Left lung (tissue), 10 donors: ENCODE data around the gene LRRC10B. TPM values are rescaled to one million over a fixed set of nuclear protein-coding genes. Genes with fewer than 3 reads are reported as not detected.
A peak's percentile ranks its signal among the peaks of the same experiment; 100 is the strongest.

Experiments used
- ATAC-seq: fragments of 200-7000 bp; cut with Tn5 transposase; one replicate; pipeline ENCODE4 v1.9.1; 2020; ENCODE audit warnings: moderate library complexity
- DNase-seq, 4 donors: peaks; one replicate each; pipeline ENCODE4 v3.0.0-alpha.2; 2013 to 2020
- H3K27ac ChIP-seq, 2 donors: fragments of 200-600 bp; sonication (generic) in 1 of 2; one replicate each; pipeline versions ENCODE4 v1.5.0 to v1.8.0; 2020 to 2021
- H3K27me3 ChIP-seq, 2 donors: fragments of 200-600 bp; sonication (generic) in 1 of 2; one replicate each; pipeline versions ENCODE4 v1.5.0 to v1.8.0; 2020 to 2021
- H3K36me3 ChIP-seq, 2 donors: fragments of 200-600 bp; sonication (generic) in 1 of 2; one replicate each; pipeline versions ENCODE4 v1.5.0 to v1.8.0; 2020 to 2021
- H3K4me1 ChIP-seq, 2 donors: fragments of 200-600 bp; one replicate each; pipeline ENCODE4 v1.8.0; 2021
- H3K4me3 ChIP-seq, 2 donors: fragments of 200-600 bp; sonication (generic) in 1 of 2; one replicate each; pipeline versions ENCODE4 v1.5.0 to v1.8.0; 2020 to 2021; ENCODE audit warnings: mild to moderate bottlenecking in 1 of 2
- H3K9me3 ChIP-seq, 2 donors: fragments of 200-600 bp; sonication (generic) in 1 of 2; one replicate each; pipeline versions ENCODE4 v1.5.0 to v1.8.0; 2020 to 2021
- intact Hi-C, 2 donors: fragments of 100-400 bp; cut with DNase I; formaldehyde crosslinking; loops; one replicate each; pipeline versions ENCODE4 v1.11.2 to v1.14.2; 2022
- polyA plus RNA-seq, 6 donors: library from polyadenylated mRNA; unstranded; fragments of 120-200 nt; gene quantifications; one replicate each; pipeline ENCODE4 v1.2.1, GENCODE V29; 2013; ENCODE audit not compliant: insufficient read length in 6 of 6
- total RNA-seq, 2 donors: library from RNA; stranded (reverse); fragmentation: NEBNext Ultra II Directional; extraction: Animal tissue kit (Norgen Biotek cat#: 25700); gene quantifications; one replicate each; pipeline ENCODE4 v1.2.1, GENCODE V29; 2021
- TF ChIP-seq, protein P1 (sequence below), 2 donors: fragments of 200-600 bp; sonication (generic) in 1 of 2; IDR thresholded peaks; one replicate each; pipeline versions ENCODE4 v1.5.0 to v1.8.0; 2021; ENCODE audit warnings: antibody characterized with exemption in 2 of 2
- donor health status: DM: no; HTN: yes; CAD: no.
- donor health status: DM: no; HTN: no; CAD: no.

The LRRC10B gene
- total and polyA plus RNA-seq, 8 donors = 0.29 to 5.5 (median 1.9) TPM

DNA sequence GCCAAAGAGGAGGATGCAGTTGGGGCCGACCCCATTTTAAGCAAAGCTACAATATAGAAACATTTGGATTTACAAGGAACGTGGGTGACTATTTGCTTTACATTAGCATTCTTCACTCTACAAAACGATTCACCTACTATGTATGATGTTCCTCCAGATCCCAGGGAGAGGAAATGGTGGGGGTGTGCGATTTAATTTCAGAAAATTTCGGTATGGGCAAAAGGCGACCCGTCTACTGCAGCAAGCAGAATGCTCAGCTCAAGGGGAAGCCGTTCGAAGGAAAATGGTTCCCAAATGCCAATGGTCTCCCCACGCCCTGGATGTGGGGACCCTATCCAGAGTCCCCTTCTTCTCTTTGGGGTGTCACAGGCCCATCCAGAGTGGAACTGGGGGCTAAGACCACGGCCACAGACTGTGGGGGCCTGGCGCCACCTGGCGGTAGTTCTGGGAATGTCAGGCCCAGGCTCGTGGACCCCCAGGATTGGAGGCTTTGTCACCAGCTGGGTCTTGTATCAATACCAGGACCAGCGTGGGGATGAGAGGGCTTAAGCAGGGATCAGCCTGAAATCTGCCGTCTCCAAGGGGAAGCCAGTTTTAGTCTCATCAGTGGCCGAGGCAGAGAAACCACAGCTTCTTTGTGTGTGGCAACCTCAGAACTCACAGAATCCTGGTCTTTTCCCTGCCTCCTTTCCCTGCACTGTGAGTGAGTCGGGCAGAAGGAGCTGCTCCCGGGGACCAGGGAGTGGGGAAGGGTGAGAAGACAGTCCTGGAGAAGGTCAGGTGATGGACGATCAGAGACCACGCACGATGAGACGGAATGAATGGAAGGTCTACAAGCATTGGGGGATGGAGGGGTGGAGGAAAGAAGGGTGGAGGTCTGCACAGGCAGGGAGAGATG lies 8.4 kb downstream of the LRRC10B start:
- peaks cover 2 to 4% of the 10 kb centered on the region in 2 donors for H3K4me1 ChIP-seq
- no peak overlapping the region for H3K27ac ChIP-seq
- H3K27me3 ChIP-seq = peaks cover 0 to 21% of the 10 kb centered on the region in 2 donors
- ATAC-seq (peak; percentile 70), DNase-seq (no peak)
- TF ChIP-seq, protein P1, sequence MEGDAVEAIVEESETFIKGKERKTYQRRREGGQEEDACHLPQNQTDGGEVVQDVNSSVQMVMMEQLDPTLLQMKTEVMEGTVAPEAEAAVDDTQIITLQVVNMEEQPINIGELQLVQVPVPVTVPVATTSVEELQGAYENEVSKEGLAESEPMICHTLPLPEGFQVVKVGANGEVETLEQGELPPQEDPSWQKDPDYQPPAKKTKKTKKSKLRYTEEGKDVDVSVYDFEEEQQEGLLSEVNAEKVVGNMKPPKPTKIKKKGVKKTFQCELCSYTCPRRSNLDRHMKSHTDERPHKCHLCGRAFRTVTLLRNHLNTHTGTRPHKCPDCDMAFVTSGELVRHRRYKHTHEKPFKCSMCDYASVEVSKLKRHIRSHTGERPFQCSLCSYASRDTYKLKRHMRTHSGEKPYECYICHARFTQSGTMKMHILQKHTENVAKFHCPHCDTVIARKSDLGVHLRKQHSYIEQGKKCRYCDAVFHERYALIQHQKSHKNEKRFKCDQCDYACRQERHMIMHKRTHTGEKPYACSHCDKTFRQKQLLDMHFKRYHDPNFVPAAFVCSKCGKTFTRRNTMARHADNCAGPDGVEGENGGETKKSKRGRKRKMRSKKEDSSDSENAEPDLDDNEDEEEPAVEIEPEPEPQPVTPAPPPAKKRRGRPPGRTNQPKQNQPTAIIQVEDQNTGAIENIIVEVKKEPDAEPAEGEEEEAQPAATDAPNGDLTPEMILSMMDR (IDR thresholded peaks at IDR 0.05) = peak; percentile 89 to 96
- intact Hi-C loops = loop anchor here in 1 of 2 donors (5.0 to 10.0 kb wide), 2 partner anchors 40 to 72 kb away; no protein-coding TSS in a partner anchor
- no peak overlapping the region for H3K4me3 ChIP-seq
- no peaks in the 10 kb centered on the region for H3K9me3 ChIP-seq
- no peaks in the 10 kb centered on the region for H3K36me3 ChIP-seq

DNA sequence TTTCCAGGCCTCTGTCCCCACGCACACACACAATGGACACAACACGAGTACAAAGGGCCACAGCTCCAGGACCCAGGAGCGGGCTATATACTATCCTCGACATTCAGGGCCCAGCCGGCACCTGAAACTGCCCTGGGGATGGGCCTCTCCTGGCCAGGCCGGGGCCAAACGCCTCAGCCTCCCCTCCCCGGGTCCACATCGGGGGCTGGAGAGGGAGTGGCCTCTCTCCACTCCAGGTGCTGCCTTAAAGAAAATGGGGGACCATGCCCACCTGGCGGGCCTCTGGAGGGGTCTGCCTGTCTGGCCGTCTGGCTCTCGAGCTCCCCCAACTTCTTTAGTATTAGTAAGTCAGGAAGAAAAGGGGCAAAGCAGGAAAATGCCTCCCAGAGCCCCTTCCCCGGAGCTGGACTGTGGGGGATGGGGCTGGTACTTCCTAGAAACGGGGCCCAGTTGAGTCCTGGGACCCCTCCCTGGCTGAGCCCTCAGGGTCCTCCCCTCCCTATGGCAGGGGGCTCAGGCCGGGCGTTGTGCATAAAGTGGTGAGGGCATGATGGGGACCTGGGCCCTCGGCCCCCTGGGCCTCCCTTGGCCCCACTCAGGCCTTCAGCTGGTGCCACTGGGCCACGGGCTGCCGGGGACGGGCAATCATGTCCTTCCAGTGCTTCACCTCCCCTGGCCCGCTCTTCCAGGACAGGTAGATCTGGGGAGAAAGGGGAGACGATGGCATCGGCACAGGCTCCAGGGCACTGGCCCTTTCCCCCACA lies 9.7 kb downstream of the LRRC10B start:
- TF ChIP-seq, protein P1 (IDR thresholded peaks at IDR 0.05) = no peak
- no peak overlapping the region for H3K27ac ChIP-seq
- H3K36me3 ChIP-seq = no peaks in the 10 kb centered on the region
- H3K27me3 ChIP-seq = peaks cover 0 to 10% of the 10 kb centered on the region in 2 donors
- ATAC-seq (no peak), DNase-seq (no peak)
- H3K4me1 ChIP-seq = peaks cover 2 to 4% of the 10 kb centered on the region in 2 donors
- no peaks in the 10 kb centered on the region for H3K9me3 ChIP-seq
- intact Hi-C loops = loop anchor here in 1 of 2 donors (5.0 to 10.0 kb wide), 2 partner anchors 41 to 73 kb away; no protein-coding TSS in a partner anchor
- no peak overlapping the region for H3K4me3 ChIP-seq

- no peaks in the 10 kb centered on the region for H3K36me3 ChIP-seq
- no peak for DNase-seq
- intact Hi-C loops = no loop called here
- no peak overlapping the region for H3K4me3 ChIP-seq
- no peaks in the 10 kb centered on the region for H3K9me3 ChIP-seq
- TF ChIP-seq, protein P1 (IDR thresholded peaks at IDR 0.05) = no peak
- no peak for ATAC-seq
- no peak overlapping the region for H3K27ac ChIP-seq
- peaks cover 0 to 4% of the 10 kb centered on the region in 2 donors for H3K27me3 ChIP-seq
- H3K4me1 ChIP-seq = no peaks in the 10 kb centered on the region
These were observed 14.3 kb downstream of the LRRC10B start for GRCh38 chr11:61522881-61523280.

DNA sequence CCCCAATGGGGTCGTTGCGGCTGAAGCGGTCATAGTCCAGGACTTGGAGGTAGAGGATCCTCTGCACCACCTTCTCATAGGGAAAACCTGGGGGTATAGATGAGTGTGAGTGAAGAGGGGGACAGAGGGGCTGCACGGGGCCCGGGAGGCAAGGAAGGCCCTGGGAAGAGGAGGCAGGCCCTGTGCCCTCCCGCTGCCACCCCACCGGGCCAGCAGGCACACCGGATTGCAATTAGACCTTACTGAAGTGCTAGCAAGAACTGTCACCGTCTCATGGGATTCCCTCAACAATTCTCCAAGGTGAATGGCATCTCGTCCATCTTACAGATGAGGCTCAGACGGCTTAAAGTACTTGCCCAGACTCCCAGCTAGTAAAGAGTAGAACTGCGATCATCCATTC lies 15.9 kb downstream of the LRRC10B start:
- H3K27me3 ChIP-seq = peaks cover 0 to 4% of the 10 kb centered on the region in 2 donors

More for the DNA sequence above, 15.9 kb downstream of the LRRC10B start:
- ATAC-seq (no peak), DNase-seq (no peak)
- Histone ChIP-seq H3K4me1 (no peaks in the 10 kb centered on the region), H3K4me3 (no peak overlapping the region), H3K9me3 (no peaks in the 10 kb centered on the region), H3K27ac (no peak overlapping the region), H3K36me3 (no peaks in the 10 kb centered on the region)
- TF ChIP-seq, protein P1 (IDR thresholded peaks at IDR 0.05) = no peak
- intact Hi-C loops = no loop called here
